MM.1S (cell line): Measurements from ENCODE around the gene SLC1A2.

Source experiments
- DNase-seq: peaks from one replicate; pipeline ENCODE4 v3.0.0-alpha.2; 2015
- H2AFZ ChIP-seq: fragments of 300-600 bp; sonication (generic); 2 replicates; pipeline ENCODE4 v1.6.0; 2016; ENCODE audit warnings: antibody characterized with exemption, low read length
- H3F3A ChIP-seq: fragments of 300-600 bp; sonication (generic); 2 replicates; pipeline ENCODE4 v1.6.1; 2016; ENCODE audit warnings: mild to moderate bottlenecking, antibody characterized with exemption, low read length, moderate library complexity, mixed read lengths; ENCODE audit not compliant: insufficient read depth
- H3K27ac ChIP-seq: fragments of 300-600 bp; sonication (generic); 2 replicates; pipeline ENCODE4 v1.5.1; 2016; ENCODE audit warnings: mild to moderate bottlenecking, low read length
- H3K27me3 ChIP-seq: fragments of 300-600 bp; sonication (generic); replicated peaks from 2 replicates; pipeline ENCODE4 v1.6.0; 2016; ENCODE audit warnings: low read length; ENCODE audit not compliant: insufficient read depth
- H3K36me3 ChIP-seq: fragments of 300-600 bp; sonication (generic); replicated peaks from 2 replicates; pipeline ENCODE4 v1.6.1; 2016; ENCODE audit warnings: mild to moderate bottlenecking, low read length, mixed read lengths; ENCODE audit not compliant: insufficient read depth
- H3K4me1 ChIP-seq: fragments of 300-600 bp; sonication (generic); 2 replicates; pipeline ENCODE4 v1.6.1; 2016; ENCODE audit warnings: low read length, mixed read lengths
- H3K4me2 ChIP-seq: fragments of 300-600 bp; sonication (generic); 2 replicates; pipeline ENCODE4 v1.6.0; 2016; ENCODE audit warnings: low read depth, low read length
- H3K4me3 ChIP-seq: fragments of 300-600 bp; sonication (generic); 2 replicates; pipeline ENCODE4 v1.5.1; 2016; ENCODE audit warnings: low read length, mixed read lengths
- H3K79me2 ChIP-seq: fragments of 300-600 bp; sonication (generic); 2 replicates; pipeline ENCODE4 v1.6.1; 2016; ENCODE audit warnings: mixed run types, low read length, mixed read lengths
- H3K9ac ChIP-seq: fragments of 300-600 bp; sonication (generic); 2 replicates; pipeline ENCODE4 v1.6.1; 2016; ENCODE audit warnings: low read length, mixed read lengths
- H3K9me2 ChIP-seq: fragments of 300-600 bp; sonication (generic); replicated peaks from 2 replicates; pipeline ENCODE4 v1.6.1; 2016; ENCODE audit warnings: mild to moderate bottlenecking, low read length, mixed read lengths; ENCODE audit not compliant: insufficient read depth
- H3K9me3 ChIP-seq: fragments of 300-600 bp; sonication (generic); replicated peaks from 2 replicates; pipeline ENCODE4 v1.6.1; 2016; ENCODE audit warnings: mild to moderate bottlenecking, low read length, mixed read lengths; ENCODE audit not compliant: insufficient read depth
- H4K20me1 ChIP-seq: fragments of 300-600 bp; sonication (generic); 2 replicates; pipeline ENCODE4 v1.6.1; 2016; ENCODE audit warnings: mild to moderate bottlenecking, low read length, moderate library complexity, mixed read lengths; ENCODE audit not compliant: insufficient read depth
- CTCF ChIP-seq: fragments of 300-600 bp; sonication (generic); IDR thresholded peaks from 2 replicates; pipeline ENCODE4 v1.5.1; 2016; ENCODE audit warnings: antibody characterized with exemption, low read length, mixed read lengths
- EZH2 ChIP-seq: fragments of 300-600 bp; sonication (generic); optimal IDR thresholded peaks from 2 replicates; pipeline ENCODE3; 2017; ENCODE audit warnings: low read depth, mild to moderate bottlenecking, antibody characterized with exemption, low read length, mixed read lengths
- EZH2phosphoT487 ChIP-seq: fragments of 300-600 bp; sonication (generic); IDR thresholded peaks from 2 replicates; pipeline ENCODE4 v1.6.1; 2018; ENCODE audit warnings: antibody characterized with exemption, low read length

The SLC1A2 gene

GRCh38 chr11:35414776-35415175, 4.6 kb downstream of the SLC1A2 start:
- no peak overlapping the region for H2AFZ ChIP-seq

GRCh38 chr11:35414311-35414710, 5.0 kb downstream of the SLC1A2 start:
- Histone ChIP-seq H2AFZ (no peak overlapping the region), H3F3A (no peaks in the 10 kb centered on the region), H3K27ac (no peak overlapping the region), H3K4me2 (no peak overlapping the region), H3K4me1 (no peaks in the 10 kb centered on the region), H3K9ac (no peak overlapping the region), H3K79me2 (no peaks in the 10 kb centered on the region), H3K9me3 (no peaks in the 10 kb centered on the region), H3K4me3 (no peak overlapping the region), H3K9me2 (no peaks in the 10 kb centered on the region), H3K36me3 (no peaks in the 10 kb centered on the region), H3K27me3 (peaks cover 27% of the 10 kb centered on the region), H4K20me1 (no peaks in the 10 kb centered on the region)
- no peak for DNase-seq
- TF ChIP-seq EZH2phosphoT487 (no peak), CTCF (no peak), EZH2 (no peak)

More at GRCh38 chr11:35414776-35415175, 4.6 kb downstream of the SLC1A2 start:
- no peak overlapping the region for H3K4me3 ChIP-seq
- H4K20me1 ChIP-seq, result no peaks in the 10 kb centered on the region
- no peaks in the 10 kb centered on the region for H3K79me2 ChIP-seq
- H3K4me1 ChIP-seq, result no peaks in the 10 kb centered on the region
- no peaks in the 10 kb centered on the region for H3K9me3 ChIP-seq
- H3K27ac ChIP-seq, result no peak overlapping the region
- peaks cover 32% of the 10 kb centered on the region for H3K27me3 ChIP-seq
- H3K9ac ChIP-seq, result no peak overlapping the region
- no peak for DNase-seq
- no peaks in the 10 kb centered on the region for H3K9me2 ChIP-seq
- H3K36me3 ChIP-seq, result no peaks in the 10 kb centered on the region
- no peaks in the 10 kb centered on the region for H3F3A ChIP-seq
- H3K4me2 ChIP-seq, result no peak overlapping the region
- TF ChIP-seq EZH2phosphoT487, result no peak

- Histone ChIP-seq H3K36me3 (no peaks in the 10 kb centered on the region), H3K9ac (no peak overlapping the region), H3K79me2 (no peaks in the 10 kb centered on the region), H2AFZ (no peak overlapping the region), H3K4me3 (no peak overlapping the region), H3K9me2 (no peaks in the 10 kb centered on the region), H3K27me3 (peaks cover 23% of the 10 kb centered on the region), H3F3A (no peaks in the 10 kb centered on the region), H3K4me2 (no peak overlapping the region), H3K9me3 (no peaks in the 10 kb centered on the region), H3K4me1 (no peaks in the 10 kb centered on the region), H3K27ac (no peak overlapping the region), H4K20me1 (no peaks in the 10 kb centered on the region)
- TF ChIP-seq EZH2phosphoT487 (no peak), EZH2 (no peak), CTCF (no peak)
- DNase-seq, result no peak
These were observed 5.8 kb downstream of the SLC1A2 start for GRCh38 chr11:35413598-35413997.

GRCh38 chr11:35412285-35412684, 7.1 kb downstream of the SLC1A2 start:
- Histone ChIP-seq H3F3A (no peaks in the 10 kb centered on the region), H3K9ac (no peak overlapping the region), H3K79me2 (no peaks in the 10 kb centered on the region), H3K4me1 (no peaks in the 10 kb centered on the region), H3K27ac (no peak overlapping the region), H3K27me3 (peaks cover 10% of the 10 kb centered on the region), H2AFZ (no peak overlapping the region), H3K4me3 (no peak overlapping the region), H4K20me1 (no peaks in the 10 kb centered on the region), H3K9me2 (no peaks in the 10 kb centered on the region), H3K36me3 (no peaks in the 10 kb centered on the region), H3K4me2 (no peak overlapping the region), H3K9me3 (no peaks in the 10 kb centered on the region)
- TF ChIP-seq CTCF, result peak; percentile 46
- TF ChIP-seq EZH2phosphoT487, result no peak
- DNase-seq, result no peak
